ENCODE results near the gene ZNF878. TPM values are rescaled to one million over a fixed set of nuclear protein-coding genes. Genes with fewer than 3 reads are reported as not detected.

The ZNF878 gene
- total RNA-seq, 1 experiment from 2014 or later: not detected

DNA sequence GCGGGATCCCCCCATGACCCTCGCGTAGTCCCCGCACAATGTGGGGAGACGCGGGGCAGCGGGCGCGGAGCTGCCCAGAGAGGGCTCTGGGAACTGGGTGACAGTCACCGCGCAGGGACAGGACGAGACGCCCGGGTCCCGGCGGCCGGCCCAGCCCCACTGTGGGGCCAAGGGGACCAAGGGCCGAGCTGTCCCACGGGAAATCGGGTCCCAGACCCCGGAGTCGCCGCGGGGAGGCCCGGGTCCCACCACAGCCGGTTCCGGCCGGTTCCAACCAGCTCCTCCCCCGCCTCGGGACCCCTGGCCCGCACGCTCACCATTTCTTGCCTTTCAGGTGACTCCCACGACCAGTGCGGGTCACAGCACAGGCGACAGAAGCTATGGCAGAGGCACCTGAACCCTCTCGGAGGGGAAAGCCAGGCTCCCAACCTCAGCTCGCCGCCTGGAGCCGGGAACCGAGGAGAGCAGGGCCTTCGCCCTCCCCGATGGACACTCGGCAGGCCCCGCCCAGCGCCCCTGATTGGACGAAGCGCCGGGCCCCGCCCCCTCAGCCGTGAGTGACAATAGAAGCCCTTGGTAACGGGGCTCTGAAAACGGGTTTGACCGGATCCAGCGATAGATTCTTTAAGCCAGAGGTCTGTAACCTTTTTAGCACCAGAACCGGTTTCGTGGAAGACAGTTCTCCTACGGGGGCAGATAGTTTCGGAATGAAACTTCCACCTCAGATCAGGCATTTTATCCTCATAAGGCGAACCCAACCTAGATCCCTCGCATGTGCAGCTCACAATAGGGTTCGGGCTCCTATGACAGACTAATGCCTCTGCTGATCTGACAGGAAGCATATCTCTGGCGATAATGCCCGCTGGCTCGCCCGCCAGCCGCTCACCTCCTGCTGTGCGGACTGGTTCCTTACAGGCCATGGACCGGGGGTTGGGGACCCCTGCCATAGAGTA, 17.3 kb downstream of the ZNF878 start, which contains the start of gene ZNF433:
Gene ZNF433 (minus strand): TSS at position 460 of the 953 bp plus-strand sequence. CDS start 140 bp downstream, at position 320.
- DNase-seq (ENCODE audit: low spot score): peak; percentile 89

- DNase-seq (ENCODE audit: low spot score): no peak
These were observed 18.1 kb downstream of the ZNF878 start for GRCh38 chr19:12034620-12035019.

DNA sequence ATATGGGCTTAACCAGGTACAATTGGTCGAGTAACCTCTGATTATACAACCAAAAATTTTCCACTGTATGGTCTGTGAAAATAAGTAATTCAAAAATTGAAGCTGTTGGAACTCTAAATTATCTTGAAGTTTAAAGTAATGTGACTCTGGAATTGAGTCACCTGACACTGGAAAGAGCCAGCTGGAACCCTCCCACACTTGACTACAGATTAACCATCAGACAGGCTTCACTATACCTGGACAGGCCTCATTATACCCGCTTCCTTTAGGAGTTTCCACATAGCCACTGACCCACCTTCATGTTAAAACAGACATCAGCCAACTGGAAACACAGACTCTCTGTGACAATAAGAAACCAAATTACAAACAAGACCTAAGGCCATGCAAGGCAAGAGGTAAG, 18.6 kb downstream of the ZNF878 start:
- DNase-seq (ENCODE audit: low spot score): no peak

DNA sequence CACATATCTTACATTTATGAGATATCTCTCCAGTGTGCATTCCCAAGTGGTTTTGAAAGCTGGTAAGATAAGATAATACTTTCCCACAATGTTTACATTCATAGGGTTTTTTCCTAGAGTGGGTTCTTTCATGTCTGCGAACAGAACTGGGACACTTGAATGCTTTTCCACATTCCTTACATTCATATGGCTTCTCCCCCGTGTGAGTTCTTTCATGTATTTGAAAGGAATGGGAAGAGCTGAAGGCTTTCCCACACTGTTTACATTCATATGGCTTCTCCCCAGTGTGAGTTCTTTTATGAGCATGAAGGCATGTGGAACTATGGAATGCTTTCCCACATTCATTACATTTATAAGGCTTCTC, 37.0 kb downstream of the ZNF878 start:
- no peak for DNase-seq (ENCODE audit: low spot score)

- no peak for DNase-seq (ENCODE audit: low spot score)
These were observed 37.6 kb downstream of the ZNF878 start for GRCh38 chr19:12015015-12015752.

- DNase-seq (ENCODE audit: low spot score): no peak
These were observed 52.4 kb downstream of the ZNF878 start for GRCh38 chr19:12000152-12000981.

DNA sequence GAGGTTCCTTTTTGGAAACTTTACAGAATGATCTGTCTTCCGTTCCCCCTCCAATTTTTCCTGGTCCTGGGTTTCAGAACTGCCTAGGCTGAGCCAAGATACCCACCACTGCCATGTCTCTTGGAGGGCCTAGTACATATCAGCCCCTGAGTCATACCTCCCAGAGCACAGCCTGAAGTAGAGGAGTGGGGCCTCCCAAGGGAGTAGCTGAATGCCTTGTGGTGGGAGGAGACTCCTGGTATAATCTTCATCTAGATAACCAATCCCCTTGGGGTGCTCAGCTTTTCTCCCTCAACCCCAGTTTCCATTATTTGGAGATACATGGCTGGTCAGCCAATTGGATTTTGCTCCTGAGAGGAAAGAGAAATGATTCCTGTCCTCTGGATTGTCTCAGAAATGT, 57.6 kb downstream of the ZNF878 start:
- DNase-seq (ENCODE audit: low spot score): no peak

Small RNA genes within 50 kb of the gene (small RNA-seq; reads per million reads assigned to genes)
- gene RF00019: not detected
- not detected for gene RNA5SP464
- gene RNA5SP465: not detected
- gene RNA5SP466: not detected

Other genes starting within 250 kb of the ZNF878 start
- gene ZNF440, start 238.7 kb downstream of the ZNF878 start, total RNA-seq (2014; rRNA removed; shearing (Covaris generic)): 9.1 and 12.7 TPM in 2 replicates
- gene ZNF439, start 204.2 kb downstream of the ZNF878 start, total RNA-seq (2014; rRNA removed; shearing (Covaris generic)): not detected in 2 replicates
- 1.6 and 2.0 TPM in 2 replicates for gene ZNF69, start 165.2 kb downstream of the ZNF878 start, total RNA-seq (2014; rRNA removed; shearing (Covaris generic))
- 2.1 and 3.1 TPM in 2 replicates for gene ZNF700, start 127.9 kb downstream of the ZNF878 start, total RNA-seq (2014; rRNA removed; shearing (Covaris generic))
- 0.20 and 0.76 TPM in 2 replicates for gene ZNF763, start 87.9 kb downstream of the ZNF878 start, total RNA-seq (2014; rRNA removed; shearing (Covaris generic))
- 0.21 and 0.79 TPM in 2 replicates for gene ZNF433, start 17.3 kb downstream of the ZNF878 start, total RNA-seq (2014; rRNA removed; shearing (Covaris generic))
- 0.86 and 0.99 TPM in 2 replicates for gene ZNF844, start 11.8 kb upstream of the ZNF878 start, total RNA-seq (2014; rRNA removed; shearing (Covaris generic))
- gene ZNF20, start 87.4 kb upstream of the ZNF878 start, total RNA-seq (2014; rRNA removed; shearing (Covaris generic)): 1.1 TPM in 2 replicates
- not detected in 2 replicates for gene ZNF625, start 103.8 kb upstream of the ZNF878 start, total RNA-seq (2014; rRNA removed; shearing (Covaris generic))
- 0.39 and 0.61 TPM in 2 replicates for gene ZNF136, start 110.1 kb upstream of the ZNF878 start, total RNA-seq (2014; rRNA removed; shearing (Covaris generic))
- 0.94 and 3.0 TPM in 2 replicates for gene ZNF44, start 241.9 kb upstream of the ZNF878 start, total RNA-seq (2014; rRNA removed; shearing (Covaris generic))

Data from HT-29 (cell line).